NCI-H526 (cell line): ENCODE measurements around the gene SRC.
"Not testable (repeated sequence)": the region's sequence is repeated elsewhere in the genome, so short reads cannot be mapped to it uniquely, and the experiment has no call there.

Source experiments
- DNase-seq, 2 experiments: peaks; one replicate each; lab custom pipeline; 2025; lab: John Stamatoyannopoulos, UW

The SRC gene

DNA sequence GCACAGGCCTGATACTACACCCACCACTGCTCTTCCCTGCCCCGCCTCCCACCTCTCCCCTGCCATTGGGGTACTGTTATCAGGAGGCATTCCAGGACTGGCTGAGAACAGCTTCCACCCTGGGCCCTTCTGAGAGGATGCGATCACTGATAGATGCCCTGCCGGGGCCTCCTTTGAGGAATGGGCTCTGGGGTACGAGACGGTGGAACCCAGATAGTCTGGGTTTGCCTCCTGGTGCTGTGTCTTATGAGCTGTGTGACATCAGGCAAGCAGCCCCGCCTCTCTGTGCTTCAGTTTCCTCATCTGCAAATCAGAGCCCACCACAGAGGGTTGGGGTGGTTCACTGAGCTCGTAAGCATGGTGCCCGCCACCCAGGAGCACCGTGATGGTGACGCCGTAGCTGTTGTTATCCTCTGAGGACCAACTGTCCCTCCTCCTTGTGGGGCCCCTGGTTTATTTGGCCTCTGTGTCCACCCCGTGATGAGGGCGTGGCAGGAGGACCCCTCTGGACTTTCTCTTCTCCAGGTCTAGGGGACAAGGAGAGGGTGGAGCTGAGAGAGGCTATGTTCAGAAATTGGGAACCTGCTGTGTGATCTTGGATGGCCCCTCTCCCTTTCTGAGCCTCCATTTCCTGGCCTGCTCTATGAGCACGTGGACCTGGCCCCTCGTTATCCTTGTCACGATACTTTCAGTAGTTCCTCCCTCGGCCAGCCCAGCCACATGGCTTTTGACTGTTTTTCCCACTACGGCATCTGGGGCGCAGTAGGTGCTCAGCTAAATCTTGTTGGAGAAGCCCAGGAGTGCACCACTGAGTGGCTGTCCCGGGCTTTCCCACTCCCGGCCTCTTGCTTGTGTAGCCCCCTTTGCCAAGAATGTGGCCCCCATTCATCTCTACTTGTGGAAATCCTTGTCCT is 18.3 kb downstream of the SRC start:
- no peak for DNase-seq

DNA sequence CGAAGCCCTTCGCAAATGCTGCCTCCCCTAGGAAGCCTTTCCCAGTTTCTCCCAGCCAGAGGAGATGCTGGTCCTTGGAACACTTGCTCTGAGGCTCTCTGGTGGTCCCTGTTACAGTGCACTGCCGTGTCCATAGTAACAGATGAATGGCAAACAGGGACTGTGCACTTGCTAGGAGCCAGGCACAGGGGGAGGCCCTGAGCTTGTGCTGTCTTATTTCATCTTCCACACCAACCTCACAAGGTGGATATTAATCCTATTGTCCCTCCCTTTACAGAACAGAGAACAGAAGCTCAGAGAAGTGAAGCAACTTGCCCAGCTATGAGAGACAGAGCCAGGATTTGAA is 19.0 kb downstream of the SRC start:
- DNase-seq: no peak

DNA sequence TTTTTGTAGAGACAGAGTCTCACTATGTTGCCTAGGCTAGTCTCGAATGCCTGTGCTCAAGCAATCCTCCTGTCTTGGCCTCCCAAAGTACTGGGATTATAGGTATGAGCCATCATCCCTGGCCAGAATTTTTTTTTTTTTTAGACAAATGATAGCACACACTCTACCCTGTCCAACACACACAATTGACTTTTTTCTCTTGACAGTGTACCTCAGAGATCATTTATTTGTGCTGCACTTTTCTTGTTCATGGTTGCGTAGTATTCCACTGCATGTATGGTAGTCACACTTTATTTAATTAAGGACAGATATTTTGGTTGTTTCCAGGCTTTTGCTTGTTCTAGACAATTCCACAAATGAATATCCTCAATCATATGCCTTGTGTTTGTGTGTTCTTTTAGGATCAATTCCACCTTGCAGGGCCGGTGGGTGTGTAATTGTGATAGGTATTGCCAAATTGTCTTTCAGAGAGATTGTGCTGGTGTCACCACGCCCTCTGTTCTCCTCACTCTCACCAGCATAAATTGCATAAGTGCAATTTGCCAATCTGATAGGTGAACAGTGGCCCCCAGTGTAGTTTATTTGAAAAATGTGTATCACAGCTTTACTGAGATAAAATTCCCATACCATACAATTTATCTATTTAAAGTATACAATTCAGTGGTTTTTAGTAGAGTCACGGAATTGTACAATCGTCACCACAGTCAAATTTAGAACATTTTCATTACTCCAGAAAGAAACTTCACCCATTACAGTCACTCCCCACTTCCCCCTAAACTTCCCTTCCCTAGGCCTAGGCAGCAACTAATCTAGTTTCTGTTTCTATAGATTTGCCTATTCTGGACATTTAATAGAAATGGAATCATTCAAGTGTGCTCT is 20.1 kb downstream of the SRC start:
- no peak for DNase-seq

DNA sequence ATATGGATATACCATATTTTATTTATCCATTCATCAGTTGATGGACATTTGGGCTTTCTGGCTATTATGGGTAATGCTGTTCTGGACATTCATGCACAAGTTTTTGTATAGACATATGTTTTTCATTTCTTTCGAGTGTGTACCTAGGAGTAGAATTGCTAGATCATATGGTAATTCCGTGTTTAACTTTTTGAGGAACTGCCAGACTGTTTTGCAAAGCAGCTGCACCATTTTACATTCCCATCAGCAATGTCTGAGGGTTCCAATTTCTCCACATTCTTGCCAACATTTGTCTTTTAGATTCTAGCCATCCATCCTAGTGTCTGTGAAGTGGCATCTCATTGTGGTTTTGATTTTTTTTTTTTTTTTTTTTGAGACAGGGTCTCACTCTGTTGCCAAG is 20.8 kb downstream of the SRC start:
- no peak for DNase-seq

DNA sequence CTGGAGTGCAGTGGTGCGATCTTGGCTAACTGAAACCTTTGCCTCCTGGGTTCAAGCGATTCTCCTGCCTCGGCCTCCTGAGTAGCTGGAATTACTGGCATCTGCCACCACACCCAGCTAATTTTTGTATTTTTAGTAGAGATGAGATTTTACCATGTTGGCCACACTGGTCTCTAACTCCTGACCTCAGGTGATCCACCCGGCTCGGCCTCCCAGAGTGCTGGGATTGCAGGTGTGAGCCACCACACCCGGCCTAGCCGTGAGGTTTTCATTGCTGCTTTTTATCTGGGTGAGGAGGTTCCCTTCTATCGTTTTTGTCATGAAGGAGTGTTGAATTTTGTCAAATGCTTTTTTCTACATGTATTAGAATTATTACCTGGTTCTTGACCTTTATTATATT is 23.9 kb downstream of the SRC start:
- DNase-seq: no peak

DNA sequence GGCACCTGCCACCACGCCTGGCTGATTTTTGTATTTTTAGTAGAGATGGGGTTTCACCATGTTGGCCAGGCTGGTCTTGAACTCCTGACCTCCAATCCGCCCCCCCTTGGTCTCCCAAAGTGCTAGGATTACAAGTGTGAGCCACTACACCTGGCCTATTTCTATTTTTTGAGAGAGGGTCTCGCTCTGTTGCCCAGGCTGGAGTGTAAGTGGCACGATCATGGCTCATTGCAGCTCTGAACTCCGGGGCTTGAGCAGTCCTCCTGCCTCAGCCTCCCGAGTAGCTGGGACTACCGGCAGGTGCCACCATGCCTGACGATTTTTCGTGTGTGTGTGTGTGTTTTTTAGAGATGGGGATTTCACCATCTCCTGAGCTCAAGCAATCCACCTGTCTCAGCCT is 25.9 kb downstream of the SRC start:
- not testable (repeated sequence) for DNase-seq

DNA sequence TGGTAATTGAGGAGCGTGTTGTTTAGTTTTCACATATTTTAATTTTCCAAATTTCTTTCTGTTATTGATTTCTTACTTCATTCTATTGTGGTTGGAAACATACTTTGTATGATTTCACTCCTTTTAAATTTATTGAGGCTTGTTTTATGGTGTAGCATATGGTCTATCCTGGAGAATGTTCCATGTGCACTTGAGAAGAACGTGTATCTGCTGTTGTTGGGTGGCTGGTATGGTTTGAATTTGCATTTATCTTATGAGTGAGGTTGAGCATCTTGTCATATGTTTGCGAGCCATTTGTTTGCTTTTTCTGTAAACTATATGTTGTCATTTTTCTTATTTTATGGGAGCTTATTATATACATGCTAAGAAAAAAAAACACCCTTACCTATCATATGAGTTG is 26.5 kb downstream of the SRC start:
- no peak for DNase-seq

DNA sequence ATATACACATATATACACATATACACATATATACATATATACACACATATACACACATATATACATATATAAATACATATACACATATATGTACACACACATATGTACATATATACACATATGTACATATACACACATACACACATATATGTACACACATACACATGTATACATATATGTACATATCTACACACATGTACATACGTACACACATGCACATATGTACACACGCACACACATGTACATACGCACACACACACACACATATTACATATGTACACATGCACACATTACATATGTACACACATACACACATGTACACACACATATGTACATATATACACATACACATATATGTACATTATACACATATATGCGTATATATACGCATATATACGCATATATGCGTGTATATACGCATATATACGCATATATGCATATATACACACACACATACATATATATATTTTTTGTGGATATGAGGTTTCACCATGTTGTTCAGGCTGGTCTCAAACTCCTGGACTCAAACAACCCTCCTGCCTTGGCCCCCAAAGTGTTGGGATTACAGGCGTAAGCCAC is 27.2 kb downstream of the SRC start:
- no peak for DNase-seq

DNA sequence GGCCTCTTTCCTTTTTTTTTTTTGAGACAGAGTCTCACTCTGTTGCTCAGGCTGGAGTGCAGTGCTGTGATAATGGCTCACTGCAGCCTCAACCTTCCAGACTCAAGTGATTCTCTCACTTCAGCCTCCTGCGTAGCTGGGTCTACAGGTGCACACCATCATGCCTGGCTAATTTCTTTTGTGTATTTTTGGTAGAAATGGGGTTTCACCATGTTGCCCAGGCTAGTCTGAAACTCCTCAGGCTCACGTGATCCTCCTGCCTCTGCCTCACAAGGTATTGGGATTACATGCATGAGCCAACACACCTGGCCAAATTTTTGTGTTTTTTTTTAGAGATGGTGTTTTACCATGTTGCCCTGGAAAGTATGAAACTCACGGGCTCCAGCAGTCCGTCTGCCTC is 29.3 kb downstream of the SRC start:
- no peak for DNase-seq

DNA sequence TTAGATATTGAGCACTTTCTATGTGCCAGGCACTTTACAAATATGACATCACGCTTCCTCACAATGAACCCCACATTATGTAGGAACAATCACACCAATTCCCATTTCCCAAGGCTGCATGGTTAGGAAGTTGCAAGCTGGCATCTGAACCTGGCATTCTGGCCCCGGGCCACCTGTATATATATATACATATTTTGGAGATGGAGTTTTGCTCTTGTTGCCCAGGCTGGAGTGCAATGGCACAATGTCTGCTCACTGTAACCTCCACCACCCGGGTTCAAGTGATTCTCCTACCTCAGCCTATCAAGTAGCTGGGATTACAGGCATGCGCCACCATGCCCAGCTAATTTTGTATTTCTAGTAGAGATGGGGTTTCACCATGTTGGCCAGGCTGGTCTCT is 30.4 kb downstream of the SRC start:
- DNase-seq: no peak

DNA sequence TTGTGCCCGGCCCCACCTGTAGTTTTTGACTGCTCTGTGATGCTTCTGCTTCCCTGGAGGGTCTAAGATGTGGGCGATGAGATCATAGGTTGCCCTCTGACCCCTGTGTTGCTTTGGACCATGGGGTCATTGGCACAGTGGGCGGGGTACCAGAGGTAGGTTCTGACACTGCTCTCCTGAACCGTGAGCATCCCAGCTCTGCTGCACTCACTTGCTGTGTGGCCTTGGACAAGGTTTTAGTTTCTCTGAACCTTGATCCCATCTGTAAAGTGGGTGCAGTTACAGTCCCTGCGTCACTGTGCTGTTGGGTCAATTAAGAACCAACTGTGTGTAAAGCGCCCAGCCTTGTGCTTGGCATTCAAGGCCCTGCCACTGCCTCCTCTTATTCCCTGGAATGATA is 30.9 kb downstream of the SRC start:
- DNase-seq: no peak

DNA sequence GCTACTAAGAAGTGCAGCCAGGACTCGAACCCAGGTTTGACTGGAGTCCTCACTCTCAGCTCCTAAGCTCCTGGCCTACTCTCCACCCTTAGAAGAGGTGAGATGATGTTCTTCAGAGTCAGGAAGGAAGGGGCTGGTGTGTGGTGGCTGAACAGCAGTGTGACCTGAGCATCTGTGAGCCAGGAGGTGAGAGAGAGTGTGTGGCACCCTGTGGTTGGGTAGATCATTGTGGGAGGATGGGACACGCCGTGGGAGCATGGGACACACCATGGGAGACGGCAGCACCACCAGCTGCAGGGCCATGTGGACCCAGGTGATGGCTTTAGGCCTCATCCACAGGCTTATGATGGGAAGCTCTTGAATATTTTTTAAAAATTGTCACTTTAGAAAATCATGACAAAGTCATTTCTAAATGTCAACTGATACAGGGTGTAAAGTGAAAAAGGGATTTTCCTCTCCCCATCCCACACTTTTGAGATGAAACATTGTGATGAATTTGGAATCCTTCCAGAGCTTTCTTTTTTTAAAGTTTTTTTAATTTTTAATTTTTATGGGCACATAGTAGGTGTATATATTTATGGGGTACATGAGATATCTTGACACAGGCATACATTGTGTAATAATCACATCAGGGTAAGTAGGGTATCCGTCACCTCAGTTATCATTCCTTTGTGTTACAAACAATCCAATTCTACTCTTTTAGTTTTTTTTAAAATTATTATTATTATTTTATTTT is 31.6 kb downstream of the SRC start:
- DNase-seq: no peak

DNA sequence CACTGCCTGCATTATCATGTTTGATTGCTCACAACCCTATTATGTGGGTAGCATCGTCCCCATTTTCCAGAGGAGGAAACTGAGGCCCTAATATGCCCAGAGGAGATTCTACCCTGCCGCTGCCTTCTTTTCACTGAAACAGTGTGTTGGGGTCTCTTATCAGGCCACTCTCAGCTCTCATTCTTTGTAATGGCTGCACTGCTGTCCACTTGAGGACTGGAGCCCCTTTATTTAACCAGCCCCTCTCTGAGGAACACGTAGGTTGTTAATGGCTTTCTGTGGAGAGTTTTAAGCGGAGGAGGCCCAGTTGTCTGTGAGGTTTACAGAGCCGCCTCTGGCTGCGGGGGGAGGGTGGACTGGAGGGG is 32.5 kb downstream of the SRC start:
- DNase-seq: no peak

DNA sequence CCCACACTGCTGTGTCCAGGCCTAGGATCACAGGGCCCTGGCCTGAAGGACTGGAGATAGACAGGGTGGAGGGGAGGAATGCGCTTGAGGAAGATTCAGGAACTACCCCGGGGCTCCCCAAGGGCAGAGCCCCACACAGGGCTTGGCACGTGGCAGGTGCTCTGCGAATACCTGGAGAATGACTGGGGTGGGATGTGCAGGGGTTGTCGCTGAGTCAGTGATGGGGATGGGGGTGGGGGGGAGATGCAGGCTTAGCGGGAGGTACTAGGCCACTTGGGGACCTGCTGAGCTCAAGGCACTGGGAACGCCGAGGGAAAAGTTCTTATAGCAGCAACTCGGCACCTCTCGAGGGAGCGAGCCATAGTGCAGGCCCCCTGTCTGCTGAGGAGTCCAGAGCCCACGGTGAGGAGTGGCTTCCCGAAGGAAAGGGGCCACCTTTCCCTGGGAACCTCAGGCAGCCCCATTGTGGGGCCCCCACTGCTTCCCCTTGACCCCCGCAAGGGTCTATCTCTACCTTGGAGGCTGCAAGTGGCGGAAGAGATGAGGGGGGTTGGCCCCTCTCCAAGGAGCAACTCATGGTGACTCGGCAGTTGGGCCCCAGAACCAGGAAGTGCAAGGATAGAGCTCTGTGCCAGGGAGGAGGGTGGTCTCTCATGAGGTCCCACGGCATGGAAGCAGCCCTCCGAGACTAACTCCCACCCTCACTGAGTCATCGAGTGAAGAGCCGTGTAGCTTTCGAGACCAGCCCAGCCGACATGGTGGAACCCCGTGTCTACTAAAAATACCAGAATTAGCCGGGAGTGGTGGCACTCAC is 33.1 kb downstream of the SRC start:
- DNase-seq: no peak

DNA sequence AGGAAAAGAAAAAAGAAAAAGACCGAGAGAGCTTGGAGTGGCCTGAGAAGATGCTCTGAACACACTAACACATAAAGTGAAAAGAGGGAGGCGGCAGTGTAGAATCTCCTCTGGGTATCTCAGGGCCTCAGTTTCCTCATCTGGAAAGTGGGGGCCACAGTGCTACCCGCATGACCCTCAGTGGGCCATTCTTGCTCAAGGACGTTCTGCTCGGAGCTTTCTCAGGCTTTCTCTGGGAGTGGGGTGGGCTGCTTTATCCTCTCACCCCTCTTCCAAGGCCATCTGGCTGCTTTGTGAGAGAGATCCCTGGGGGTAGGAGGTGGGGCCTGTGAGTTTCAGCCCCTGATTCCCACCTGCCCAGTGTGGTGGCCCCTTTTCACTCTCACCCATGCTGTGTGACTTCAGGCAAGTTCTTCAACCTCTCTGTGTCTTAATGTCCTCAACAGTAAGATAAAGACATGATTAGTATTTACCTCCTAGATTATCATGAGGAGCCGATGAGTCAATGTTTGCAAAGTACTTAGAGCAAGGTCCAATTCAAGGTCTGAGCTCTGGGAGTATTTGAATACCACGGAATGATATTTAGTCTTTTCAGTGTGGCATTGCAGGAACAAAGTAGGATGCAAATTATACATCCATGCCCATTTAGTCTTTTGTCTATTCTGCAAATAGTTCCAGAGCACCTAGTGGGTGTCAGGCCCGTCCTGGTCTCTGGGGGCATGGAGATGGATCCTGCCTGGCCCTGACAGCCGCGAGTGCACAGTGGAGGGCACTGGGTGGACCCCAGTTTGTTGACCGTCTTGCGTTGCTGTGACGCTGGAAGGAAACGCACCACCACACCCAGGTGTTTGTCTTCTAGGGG is 34.3 kb downstream of the SRC start:
- DNase-seq: peak; percentile 93

DNA sequence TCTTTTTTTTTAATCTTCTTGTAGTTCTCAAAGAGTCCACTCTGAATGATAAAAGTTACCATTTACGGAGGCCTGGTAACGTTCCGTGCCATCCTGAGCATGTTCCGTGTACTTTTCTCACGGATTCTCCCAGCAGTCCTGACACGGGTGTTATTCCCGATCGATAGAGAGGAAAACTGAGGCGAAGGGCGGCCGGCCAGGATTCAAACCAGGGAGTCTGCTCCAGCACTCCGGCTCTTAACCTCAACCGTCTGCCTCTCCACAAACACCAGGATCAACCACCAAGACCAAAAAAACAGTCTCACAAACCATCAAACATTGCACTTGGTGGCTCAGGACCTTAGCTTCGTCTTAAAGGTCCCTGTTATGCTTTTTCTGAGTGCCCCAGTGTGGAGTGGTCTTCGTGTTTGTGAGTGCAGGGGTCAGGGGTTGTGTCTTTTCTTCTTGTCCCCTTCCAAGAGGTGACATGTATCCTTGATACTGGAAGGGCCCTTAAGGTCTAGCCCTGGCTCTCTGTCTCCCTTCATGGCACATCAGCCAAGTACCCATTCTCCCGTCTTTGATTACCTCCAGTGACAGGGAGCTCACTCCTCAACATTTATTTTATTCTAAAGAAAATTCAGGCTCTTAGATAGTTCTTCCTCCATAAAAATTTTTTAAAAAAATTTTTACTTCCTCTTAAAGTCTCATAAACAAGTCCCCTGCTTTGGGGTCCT is 35.1 kb downstream of the SRC start:
- DNase-seq: no peak

DNA sequence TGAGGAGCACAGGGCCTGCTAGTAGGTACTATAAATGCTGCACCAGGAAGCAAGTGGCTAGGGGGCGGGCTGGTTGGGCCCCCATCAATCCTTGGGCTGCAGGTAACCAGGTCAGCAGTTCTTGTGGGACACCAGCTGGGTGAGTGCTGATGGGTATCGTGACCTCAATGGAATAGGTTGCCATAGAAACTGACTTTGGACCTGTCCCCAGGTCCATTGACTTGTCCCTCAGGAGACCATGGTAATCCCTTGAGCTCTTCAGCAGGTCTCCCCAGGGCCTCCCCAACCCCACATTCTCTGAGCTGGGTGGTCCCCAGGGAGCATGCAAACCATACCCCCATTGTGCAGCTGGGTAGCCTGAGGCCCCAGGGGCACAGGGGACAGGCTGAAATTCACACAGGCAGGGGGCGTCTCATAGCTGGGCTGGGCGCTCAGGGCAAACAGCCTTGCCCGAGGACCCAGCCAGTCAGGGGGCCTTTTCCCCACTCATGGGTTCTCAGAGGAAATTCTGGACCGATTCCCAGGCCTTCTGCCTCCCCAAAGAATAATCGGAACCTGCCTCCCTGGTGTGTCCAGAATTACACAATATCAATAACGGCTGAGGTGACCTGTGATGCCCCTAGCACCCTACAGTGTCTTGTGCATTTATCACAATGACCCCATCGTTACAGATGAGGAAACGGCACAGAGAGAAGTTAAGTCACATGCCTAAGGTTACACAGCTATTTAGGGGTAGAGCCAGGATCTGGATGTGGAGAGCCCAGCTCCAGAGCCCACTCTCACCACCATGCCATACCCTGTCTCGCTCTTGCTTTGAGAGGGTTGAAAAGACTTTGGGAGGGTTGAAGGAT is 35.9 kb downstream of the SRC start:
- no peak for DNase-seq

DNA sequence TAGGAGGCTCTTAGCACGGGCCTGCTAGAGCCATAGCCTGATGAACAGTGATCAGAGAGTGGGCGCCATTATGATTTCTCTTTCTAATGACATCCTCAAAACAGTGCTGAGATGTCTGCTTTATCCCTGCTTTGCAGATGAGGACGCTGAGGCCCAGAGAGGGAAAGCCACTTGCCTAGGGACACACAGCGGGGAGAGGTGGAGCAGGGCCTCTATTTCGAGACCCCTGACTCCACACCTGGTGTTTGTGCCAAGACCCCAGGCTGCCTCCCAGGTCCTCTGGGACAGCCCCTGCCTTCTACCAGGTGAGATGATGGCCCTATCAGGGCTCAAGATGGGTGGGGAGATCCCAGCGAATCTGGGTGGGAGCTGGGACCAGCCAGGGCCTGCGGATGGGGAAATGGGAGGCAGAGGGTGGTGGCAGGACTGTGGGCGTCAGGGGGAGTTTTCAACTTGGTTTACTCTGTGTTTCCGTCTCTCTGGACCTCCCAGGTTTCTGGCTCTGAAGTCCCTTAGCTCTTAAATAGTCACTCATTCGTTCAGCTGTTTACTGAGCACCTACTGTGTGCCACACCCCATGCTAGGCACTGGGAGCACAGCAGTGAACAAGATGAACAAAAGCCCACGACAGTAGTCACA is 36.7 kb downstream of the SRC start:
- no peak for DNase-seq
